ENCODE data around the gene ARHGEF11. TPM values are rescaled to one million over a fixed set of nuclear protein-coding genes. Genes with fewer than 3 reads are reported as not detected.

The ARHGEF11 gene

DNA sequence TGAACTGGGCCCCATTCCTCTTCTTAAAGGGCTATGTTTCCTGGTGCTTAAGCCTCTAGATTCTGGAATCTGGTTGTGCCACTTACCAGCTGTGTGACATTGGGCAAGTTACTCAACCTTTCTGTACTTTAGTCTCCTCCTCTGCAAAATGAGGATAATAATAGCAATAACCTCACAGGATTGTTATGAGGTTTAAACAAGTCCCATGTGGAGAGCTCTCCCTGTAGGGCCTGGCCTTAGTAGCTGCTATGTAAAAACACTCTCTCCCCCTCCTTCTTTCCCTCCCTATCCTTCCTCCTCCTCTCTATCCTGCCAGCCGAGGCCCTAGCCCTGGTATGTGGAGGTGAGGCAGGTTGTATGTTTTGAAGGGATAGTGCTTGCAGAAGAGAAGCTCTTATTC, 160.2 kb downstream of the ARHGEF11 start:
- Histone ChIP-seq H2BK120ac (ENCODE audit: low read depth, low read length) (no peak overlapping the region), H3K9me3 (ENCODE audit: control insufficient read depth, low read length) (no peaks in the 10 kb centered on the region)
- WGBS = no CpG with 5 or more reads among the region's 1 CpG

More for the DNA sequence above, 160.2 kb downstream of the ARHGEF11 start:
- H2BK5ac ChIP-seq (ENCODE audit: low read depth, low read length, poor library complexity, severe bottlenecking) = no peak overlapping the region
- no peaks in the 10 kb centered on the region for H3K4me1 ChIP-seq (ENCODE audit: control insufficient read depth, insufficient read depth, low read depth, low read length)
- peaks cover 73 to 85% of the 10 kb centered on the region in 2 experiments for H3K27me3 ChIP-seq (ENCODE audit: control insufficient read depth in 1 of 2, insufficient read depth in 1 of 2, low read length in 2 of 2)
- H3K27ac ChIP-seq (ENCODE audit: low read length, poor library complexity, severe bottlenecking) = no peak overlapping the region
- no peak overlapping the region for H2BK15ac ChIP-seq (ENCODE audit: low read depth, poor library complexity, severe bottlenecking)
- no peak overlapping the region for H3K4me2 ChIP-seq (ENCODE audit: low read length, poor library complexity, severe bottlenecking)
- no peak overlapping the region for H2AFZ ChIP-seq (ENCODE audit: low read depth, low read length)
- no peak overlapping the region for H3K9ac ChIP-seq (ENCODE audit: low read length)
- no peak overlapping the region for H3K23ac ChIP-seq (ENCODE audit: low read length in 2 of 2)
- no peak for DNase-seq
- no peak overlapping the region for H2AK5ac ChIP-seq (ENCODE audit: low read length, severe bottlenecking)
- no peak overlapping the region for H4K8ac ChIP-seq (ENCODE audit: low read length)
- no peak overlapping the region for H3K18ac ChIP-seq (ENCODE audit: low read depth in 1 of 2, low read length in 2 of 2)
- no peak overlapping the region for H4K91ac ChIP-seq (ENCODE audit: low read length)
- no peak overlapping the region for H3K4me3 ChIP-seq (ENCODE audit: insufficient read depth in 1 of 2, low read depth in 1 of 2, low read length in 2 of 2)
- H2BK12ac ChIP-seq (ENCODE audit: low read length in 2 of 2) = no peak overlapping the region
- H3K36me3 ChIP-seq (ENCODE audit: control insufficient read depth in 1 of 2, insufficient read depth in 2 of 2, low read depth in 1 of 2, low read length in 2 of 2) = peaks cover 0 to 3% of the 10 kb centered on the region in 2 experiments
- H3K14ac ChIP-seq (ENCODE audit: low read length in 2 of 2) = no peak overlapping the region
- H3K79me1 ChIP-seq (replicated peaks; ENCODE audit: low read length, poor library complexity, severe bottlenecking) = no peaks in the 10 kb centered on the region
- H3K4ac ChIP-seq (ENCODE audit: low read depth in 1 of 2, low read length in 2 of 2) = no peak overlapping the region

Small RNAs within 50 kb of the gene (small RNA-seq; reads per million reads assigned to genes)
- gene MIR765 (ENCODE audit: low read depth) = not detected
- not detected for gene RN7SL612P (ENCODE audit: low read depth)
